GM12878 (cell line): ENCODE measurements around the gene TRIP4. TPM values are rescaled to one million over a fixed set of nuclear protein-coding genes. Genes with fewer than 3 reads are reported as not detected.

Experiments
- ATAC-seq: fragments of 200-7000 bp; cut with Tn5 transposase; 3 replicates; pipeline ENCODE4 v1.9.1; 2020; ENCODE audit warnings: mild to moderate bottlenecking, moderate library complexity
- BruUV-seq: library from RNA; stranded (reverse); fragments of 400-500 nt; replicated peaks from 2 replicates; lab custom pipeline; 2021; lab: Mats Ljungman, UMichigan
- CTCF ChIA-PET: fragments of 300-600 bp; sonication (Branson Sonifier 250); formaldehyde crosslinking; extraction: SDS; loops from one replicate; lab custom pipeline; 2021; ENCODE audit warnings: inconsistent platforms; lab: Yijun Ruan, JAX
- POLR2A ChIA-PET: fragments of 350-600 bp; formaldehyde crosslinking; extraction: SDS; loops from one replicate; lab custom pipeline; 2021; ENCODE audit warnings: inconsistent platforms; lab: Charles Lee
- RAD21 ChIA-PET: fragments of 300-600 bp; sonication (Branson Sonifier 250); formaldehyde crosslinking; loops from one replicate; lab custom pipeline; 2023; ENCODE audit warnings: antibody characterized with exemption; ENCODE audit not compliant: unreplicated experiment; lab: Charles Lee
- SMC1A ChIA-PET: fragments of 300-600 bp; sonication (Branson Sonifier 250); formaldehyde crosslinking; loops from one replicate; lab custom pipeline; 2023; ENCODE audit not compliant: unreplicated experiment, uncharacterized antibody; lab: Charles Lee
- DNase-seq: peaks from one replicate; pipeline ENCODE4 v3.0.0-alpha.2; 2011; ENCODE audit warnings: low read depth, low spot score
- FAIRE-seq: peaks from 3 replicates; lab custom pipeline; 2011; peaks lifted over from hg19 to GRCh38; lab: Jason Lieb, UNC
- H2AFZ ChIP-seq: 2 replicates; pipeline ENCODE4 v1.6.0; 2011; ENCODE audit warnings: low read depth, low read length, control low read depth; ENCODE audit not compliant: control insufficient read depth
- H3K27ac ChIP-seq: 2 replicates; pipeline ENCODE4 v1.5.1; 2011; ENCODE audit warnings: control low read depth; ENCODE audit not compliant: control insufficient read depth, insufficient read depth
- H3K27me3 ChIP-seq, 2 experiments: replicated peaks in 1 of 2; 2 replicates each; pipeline versions ENCODE4 v1.6.0 to v1.6.1; 2011; ENCODE audit warnings: low read length in 1 of 2; ENCODE audit not compliant: control insufficient read depth in 2 of 2, insufficient read depth in 2 of 2
- H3K36me3 ChIP-seq, 2 experiments: 2 replicates each; pipeline ENCODE4 v1.5.1; 2011; ENCODE audit warnings: low read length in 1 of 2; ENCODE audit not compliant: control insufficient read depth in 2 of 2, insufficient read depth in 2 of 2
- H3K4me1 ChIP-seq: 2 replicates; pipeline ENCODE4 v1.6.1; 2011; ENCODE audit warnings: mild to moderate bottlenecking, low read length, moderate library complexity, mixed read lengths; ENCODE audit not compliant: control insufficient read depth, insufficient read depth
- H3K4me2 ChIP-seq: 2 replicates; pipeline ENCODE4 v1.6.0; 2011; ENCODE audit warnings: control low read depth; ENCODE audit not compliant: control insufficient read depth, insufficient read depth
- H3K4me3 ChIP-seq: fragments of 200-600 bp; sonication (generic); 2 replicates; pipeline ENCODE4 v1.5.1; 2016
- H3K79me2 ChIP-seq: 2 replicates; pipeline ENCODE4 v1.6.0; 2011; ENCODE audit warnings: low read length; ENCODE audit not compliant: control insufficient read depth, insufficient read depth
- H3K9ac ChIP-seq: 2 replicates; pipeline ENCODE4 v1.8.0; 2011; ENCODE audit warnings: low read length, control low read depth, mixed read lengths; ENCODE audit not compliant: control insufficient read depth, insufficient read depth
- H3K9me3 ChIP-seq: replicated peaks from 3 replicates; pipeline ENCODE4 v1.5.1; 2011; ENCODE audit warnings: mild to moderate bottlenecking, low read length; ENCODE audit not compliant: control insufficient read depth, insufficient read depth
- H4K20me1 ChIP-seq: 2 replicates; pipeline ENCODE4 v1.6.0; 2011; ENCODE audit not compliant: control insufficient read depth, insufficient read depth
- EGR1 ChIP-seq, 2 experiments: IDR thresholded peaks; 1 replicate in 1 of 2; 2 replicates in 1 of 2; pipeline ENCODE4 v1.6.1; 2011 to 2012; ENCODE audit warnings: low read depth in 2 of 2, low read length in 2 of 2, borderline replicate concordance in 1 of 2, mild to moderate bottlenecking in 1 of 2, moderate library complexity in 1 of 2
- JUND ChIP-seq: IDR thresholded peaks from 2 replicates; pipeline ENCODE4 v1.6.1; 2012; ENCODE audit warnings: low read depth, mild to moderate bottlenecking, low read length, improper control_type of control experiment, moderate library complexity
- NBN ChIP-seq: fragments of 450-650 bp; IDR thresholded peaks from 2 replicates; pipeline ENCODE4 v1.6.1; 2016
- SPI1 ChIP-seq: IDR thresholded peaks from 2 replicates; pipeline ENCODE4 v1.6.1; 2011; ENCODE audit warnings: low read depth, mild to moderate bottlenecking, low read length, moderate library complexity, borderline replicate concordance; ENCODE audit not compliant: insufficient read depth
- WGBS: methylation state at CpG from one replicate; pipeline ENCODE4 v1.1.6; 2016; ENCODE audit warnings: low lambda C conversion rate; ENCODE audit not compliant: insufficient replicate concordance, insufficient coverage; ENCODE audit errors: missing lambda C conversion rate; 5-methylcytosine and 5-hydroxymethylcytosine counted together
- in situ Hi-C: fragments of 300-500 bp; cut with MboI; formaldehyde crosslinking; loops from 9 replicates; pipeline ENCODE4 v1.14.3; 2018; ENCODE audit warnings: mixed read lengths
- intact Hi-C: fragments of 100-400 bp; cut with micrococcal nuclease; formaldehyde crosslinking; loops from one replicate; pipeline ENCODE4 v1.14.2; 2022; ENCODE audit not compliant: unreplicated experiment
- polyA plus RNA-seq, 11 experiments: library from polyadenylated mRNA; depleted of rRNA in 4 of 11; unstranded in 6 of 11; stranded (reverse) in 5 of 11; fragments of >200 nt; fragmentation: Nextera tagmentation in 4 of 11; fragmentation: Illumina TruSeq in 1 of 11; extraction: Ambion mirVana in 4 of 11; extraction: Trizol in 1 of 11; gene quantifications; 1 replicate in 1 of 11; 2 replicates in 10 of 11; pipeline versions ENCODE4 v1.2.1 to v1.2.3, GENCODE V29; 2011 to 2016; ENCODE audit warnings: inconsistent platforms in 2 of 11, missing spikeins in 2 of 11, low read depth in 1 of 11
- total RNA-seq, 4 experiments: library from RNA; depleted of rRNA in 3 of 4; stranded (reverse); fragments of >200 nt in 3 of 4; fragmentation: Illumina TruSeq in 1 of 4; extraction: Trizol in 1 of 4; gene quantifications; 2 replicates each; pipeline versions ENCODE4 v1.2.1 to v1.2.3, GENCODE V29; 2013 to 2021
- TF ChIP-seq, protein P1 (sequence below): IDR thresholded peaks from 2 replicates; pipeline ENCODE4 v1.6.1; 2012; ENCODE audit warnings: mild to moderate bottlenecking, low read depth, low read length

Gene TRIP4
- total and polyA plus RNA-seq, 10 of the 15 experiments (the other 5 are each of a cell fraction or from before 2014, with no cell fraction given) = 6.4 to 24.5 (median 20.0) TPM

DNA sequence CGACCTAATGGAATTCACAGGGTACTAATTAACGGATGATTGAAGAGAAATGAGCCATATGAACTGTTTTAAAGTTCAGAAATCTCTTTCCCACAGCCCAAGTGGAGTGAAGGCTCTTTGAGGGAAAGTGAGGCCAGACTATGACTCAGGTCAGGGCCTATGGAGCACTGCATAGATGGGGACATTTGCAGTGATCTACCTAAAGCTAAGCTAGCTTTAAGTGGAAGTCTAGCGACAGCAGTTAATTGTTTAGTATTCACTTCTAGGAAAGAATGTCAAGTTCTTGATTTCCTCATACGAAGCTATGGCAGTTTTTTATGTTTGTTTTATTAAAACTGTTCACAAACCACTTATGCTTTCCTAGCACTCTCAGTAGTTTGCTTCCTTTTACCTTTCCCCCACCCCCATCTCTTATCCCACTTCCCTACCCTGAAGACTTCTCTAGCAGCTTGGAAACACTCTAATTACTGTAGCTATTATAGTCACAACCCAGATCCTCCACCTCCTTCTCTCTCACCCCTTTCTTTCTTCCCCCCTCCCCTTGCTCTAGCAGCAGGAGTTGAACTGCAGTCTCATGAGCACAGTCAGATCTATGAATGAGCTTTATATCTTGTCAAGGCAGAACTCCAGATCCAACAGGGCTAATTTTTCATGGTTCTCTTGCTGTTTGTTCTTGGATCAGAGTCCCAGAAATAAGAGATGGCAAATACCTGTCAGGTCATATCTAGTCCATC, 78.9 kb downstream of the TRIP4 start:
- H3K4me2 ChIP-seq = peak overlapping the region; percentile 15; the same call in 1 of the 2 replicates
- FAIRE-seq (no peak), ATAC-seq (peak; percentile 17; the same call in 1 of the 3 replicates), DNase-seq (no peak)
- SMC1A ChIA-PET = interaction anchor here (0.7 to 4.8 kb wide), 17 partner anchors 9 to 187 kb away, joined by 3 to 32 read pairs (median 4); no protein-coding TSS in a partner anchor
- peaks cover 87% of the 10 kb centered on the region for H3K79me2 ChIP-seq
- POLR2A ChIA-PET = interaction anchor here (0.9 to 1.5 kb wide), 7 partner anchors 11 to 178 kb away, joined by 3 to 6 read pairs (median 4); no protein-coding TSS in a partner anchor
- H3K4me1 ChIP-seq = peaks cover 37% of the 10 kb centered on the region
- no peaks in the 10 kb centered on the region for H4K20me1 ChIP-seq
- no peaks in the 10 kb centered on the region for H3K27me3 ChIP-seq
- CTCF ChIA-PET = interaction anchor here (0.6 to 2.0 kb wide), 6 partner anchors 11 to 166 kb away, joined by 3 to 8 read pairs (median 3); no protein-coding TSS in a partner anchor
- no peak overlapping the region for H3K9ac ChIP-seq
- in situ Hi-C loops (no loop called here), intact Hi-C loops (no loop called here)
- RAD21 ChIA-PET = interaction anchor here (0.6 to 2.2 kb wide), 13 partner anchors 11 to 187 kb away, joined by 3 to 7 read pairs (median 4); no protein-coding TSS in a partner anchor
- H3K9me3 ChIP-seq = no peaks in the 10 kb centered on the region
- no peak for TF ChIP-seq JUND
- TF ChIP-seq SPI1 = peak; percentile 25; the same call in 1 of the 2 replicates
- TF ChIP-seq EGR1 (IDR thresholded peaks at IDR 0.05; ENCODE audit: borderline replicate concordance in 1 of 2, low read depth in 2 of 2, low read length in 2 of 2) = no peak
- TF ChIP-seq, protein P1, sequence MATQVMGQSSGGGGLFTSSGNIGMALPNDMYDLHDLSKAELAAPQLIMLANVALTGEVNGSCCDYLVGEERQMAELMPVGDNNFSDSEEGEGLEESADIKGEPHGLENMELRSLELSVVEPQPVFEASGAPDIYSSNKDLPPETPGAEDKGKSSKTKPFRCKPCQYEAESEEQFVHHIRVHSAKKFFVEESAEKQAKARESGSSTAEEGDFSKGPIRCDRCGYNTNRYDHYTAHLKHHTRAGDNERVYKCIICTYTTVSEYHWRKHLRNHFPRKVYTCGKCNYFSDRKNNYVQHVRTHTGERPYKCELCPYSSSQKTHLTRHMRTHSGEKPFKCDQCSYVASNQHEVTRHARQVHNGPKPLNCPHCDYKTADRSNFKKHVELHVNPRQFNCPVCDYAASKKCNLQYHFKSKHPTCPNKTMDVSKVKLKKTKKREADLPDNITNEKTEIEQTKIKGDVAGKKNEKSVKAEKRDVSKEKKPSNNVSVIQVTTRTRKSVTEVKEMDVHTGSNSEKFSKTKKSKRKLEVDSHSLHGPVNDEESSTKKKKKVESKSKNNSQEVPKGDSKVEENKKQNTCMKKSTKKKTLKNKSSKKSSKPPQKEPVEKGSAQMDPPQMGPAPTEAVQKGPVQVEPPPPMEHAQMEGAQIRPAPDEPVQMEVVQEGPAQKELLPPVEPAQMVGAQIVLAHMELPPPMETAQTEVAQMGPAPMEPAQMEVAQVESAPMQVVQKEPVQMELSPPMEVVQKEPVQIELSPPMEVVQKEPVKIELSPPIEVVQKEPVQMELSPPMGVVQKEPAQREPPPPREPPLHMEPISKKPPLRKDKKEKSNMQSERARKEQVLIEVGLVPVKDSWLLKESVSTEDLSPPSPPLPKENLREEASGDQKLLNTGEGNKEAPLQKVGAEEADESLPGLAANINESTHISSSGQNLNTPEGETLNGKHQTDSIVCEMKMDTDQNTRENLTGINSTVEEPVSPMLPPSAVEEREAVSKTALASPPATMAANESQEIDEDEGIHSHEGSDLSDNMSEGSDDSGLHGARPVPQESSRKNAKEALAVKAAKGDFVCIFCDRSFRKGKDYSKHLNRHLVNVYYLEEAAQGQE = no peak
- TF ChIP-seq NBN = 0 out of 2 replicates have a peak, but pooled peaks have one; percentile 15
- peaks cover 0 to 16% of the 10 kb centered on the region in 2 experiments; a peak in 2 of 4 replicates for H3K36me3 ChIP-seq
- H3K4me3 ChIP-seq = no peak overlapping the region
- BruUV-seq = TSS peak; percentile 17
- H3K27ac ChIP-seq = peak overlapping the region; percentile 33; the same call in 1 of the 2 replicates
- WGBS = 95% methylated on average over 4 of the region's 4 CpGs
- H2AFZ ChIP-seq = no peak overlapping the region
